A549 (cell line): Measurements from ENCODE around the gene AUTS2.

Experiments
- HOXB13 ChIP-seq: fragments of 250-450 bp; sonication (Bioruptor Pico); IDR thresholded peaks from 2 replicates; pipeline ENCODE4 v1.5.0; 2020; ENCODE audit warnings: low read depth, mild to moderate bottlenecking, moderate library complexity
- REST ChIP-seq: fragments of 200-600 bp; sonication (generic); IDR thresholded peaks from 2 replicates; pipeline ENCODE4 v1.6.1; 2016; ENCODE audit warnings: antibody characterized with exemption, mild to moderate bottlenecking, moderate library complexity

DNA sequence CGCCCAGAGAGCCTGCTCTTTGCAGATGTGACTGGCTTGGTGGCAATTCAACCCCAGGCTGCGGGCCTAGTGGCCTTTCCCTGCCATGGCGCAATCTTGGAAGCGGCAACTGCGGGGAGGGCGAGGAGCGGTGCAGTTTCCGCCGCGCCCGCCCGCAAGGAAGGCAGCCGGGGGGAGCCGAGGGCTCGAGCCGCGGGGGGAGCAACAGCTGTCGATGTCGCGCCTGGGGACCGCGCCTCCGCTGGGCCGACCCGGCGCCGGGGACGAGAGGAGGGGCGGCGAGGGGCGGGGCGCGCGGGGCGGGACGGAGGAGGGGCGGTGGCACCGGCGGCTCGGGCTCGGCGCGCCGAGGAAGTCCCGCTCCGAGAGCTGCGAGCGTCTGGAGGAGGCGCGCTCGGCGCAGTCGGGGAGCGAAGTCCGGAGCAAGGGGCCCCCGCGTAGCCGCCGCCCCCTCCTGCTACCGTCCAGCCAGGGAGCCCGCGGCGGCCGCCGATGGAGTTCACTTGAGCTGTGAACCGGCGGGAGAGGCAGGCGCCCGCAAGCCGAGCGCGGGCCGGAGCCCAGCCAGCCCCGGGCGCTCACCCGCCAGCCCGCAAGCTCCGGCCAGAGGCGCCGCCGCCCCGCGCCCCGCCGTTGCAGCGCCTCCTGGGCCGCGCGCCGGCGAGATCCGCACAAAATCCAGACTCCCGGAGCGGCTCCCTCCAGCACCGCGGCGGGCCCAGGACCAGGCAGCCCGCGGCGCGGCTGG, 1095.6 kb downstream of the AUTS2 start:
- TF ChIP-seq HOXB13 (CRISPR knock-in tag) (no peak), REST (no peak)
